Measurements from ENCODE around the gene GCKR. TPM values are rescaled to one million over a fixed set of nuclear protein-coding genes. Genes with fewer than 3 reads are reported as not detected.

GCKR gene
- polyA plus RNA-seq, result 1 to 10 TPM; 2.1 to 3.8 (median 2.5) TPM
- long read RNA-seq, donor 1, result 0 reads
- long read RNA-seq, donor 2, result 0 reads
- long read RNA-seq, donor 3, result 0 reads
- long read RNA-seq, donor 4, result 0 reads
- long read RNA-seq, donor 5, partial matches to known transcripts, result 0 of 1 reads
- long read RNA-seq, donor 5, other reads (novel, unspliced or antisense), result 0 of 1 reads
- long read RNA-seq, donor 6, result 0 reads
- long read RNA-seq, donor 7, result 0 reads
- long read RNA-seq, donor 8, result 0 reads
- long read RNA-seq, donor 9, result 0 reads
- long read RNA-seq, donor 10, result 0 reads

- DNase-seq, result peak; percentile 63 to 69
- Histone ChIP-seq H3K36me3 (ENCODE audit: control insufficient read depth in 3 of 3, insufficient read depth in 2 of 3, low read depth in 1 of 3, low read length in 3 of 3) (no peaks in the 10 kb centered on the region), H3K9me3 (ENCODE audit: control insufficient read depth in 2 of 2, insufficient read depth in 1 of 2, low read depth in 1 of 2, low read length in 1 of 2) (no peaks in the 10 kb centered on the region), H3K27me3 (ENCODE audit: control insufficient read depth in 3 of 3, insufficient read depth in 3 of 3, low read length in 3 of 3) (peaks cover 0 to 41% (median 0%) of the 10 kb centered on the region in 3 donors), H3K27ac (ENCODE audit: low read depth in 1 of 3, low read length in 2 of 3) (no peak within 1 kb of the TSS), H3K4me1 (ENCODE audit: control insufficient read depth in 3 of 3, insufficient read depth in 2 of 3, low read depth in 1 of 3, low read length in 2 of 3) (peaks cover 0 to 20% (median 0%) of the 10 kb centered on the region in 3 donors), H3K4me3 (ENCODE audit: low read depth in 1 of 3, low read length in 3 of 3) (no peak within 1 kb of the TSS)
- 27 to 59% (median 39%) methylated on average over 12 of the region's 12 CpGs for WGBS, 3 donors
- no peak for FAIRE-seq
Observed at GRCh38 chr2:27496357-27497287, at the start of gene GCKR. TSS of gene GCKR (plus strand) at chr2:27496839. CDS start at chr2:27496905, 66 bp downstream.

DNA sequence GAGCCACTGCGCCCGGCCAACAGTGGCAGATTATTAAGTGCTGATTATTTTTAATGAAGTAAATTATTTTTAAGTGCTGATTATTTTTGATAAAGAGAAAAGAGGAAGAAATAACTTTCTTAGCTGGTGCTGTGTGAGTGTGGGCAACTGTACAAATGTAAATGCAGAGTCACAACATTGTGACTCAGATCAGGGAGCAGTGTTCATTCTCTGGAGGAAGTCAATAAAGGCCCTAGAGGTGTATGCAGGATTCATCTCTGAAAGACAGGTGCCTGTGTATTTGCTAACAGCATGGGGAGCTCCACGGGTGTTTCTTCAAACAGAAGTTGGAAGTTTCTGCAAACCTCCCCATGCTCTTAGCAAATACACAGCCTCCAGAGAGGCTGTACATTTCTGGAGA is 48.3 kb upstream of the GCKR start:
- WGBS, 3 donors, result 59 to 89% (median 72%) methylated on average over 3 of the region's 3 CpGs
- H3K9me3 ChIP-seq (ENCODE audit: control insufficient read depth in 2 of 2, insufficient read depth in 1 of 2, low read depth in 1 of 2, low read length in 1 of 2), result no peaks in the 10 kb centered on the region
- peaks cover 0 to 20% (median 0%) of the 10 kb centered on the region in 3 donors for H3K4me1 ChIP-seq (ENCODE audit: control insufficient read depth in 3 of 3, insufficient read depth in 2 of 3, low read depth in 1 of 3, low read length in 2 of 3)
- H3K36me3 ChIP-seq (ENCODE audit: control insufficient read depth in 3 of 3, insufficient read depth in 2 of 3, low read depth in 1 of 3, low read length in 3 of 3), result peaks cover 0 to 44% (median under 1%) of the 10 kb centered on the region in 3 donors
- DNase-seq (no peak), FAIRE-seq (no peak)
- H3K27ac ChIP-seq (ENCODE audit: low read depth in 1 of 3, low read length in 2 of 3), result no peak overlapping the region
- no peaks in the 10 kb centered on the region for H3K27me3 ChIP-seq (ENCODE audit: control insufficient read depth in 3 of 3, insufficient read depth in 3 of 3, low read length in 3 of 3)
- no peak overlapping the region for H3K4me3 ChIP-seq (ENCODE audit: low read depth in 1 of 3, low read length in 3 of 3)

- no peak overlapping the region for H3K4me3 ChIP-seq (ENCODE audit: low read depth in 1 of 3, low read length in 3 of 3)
- WGBS, 3 donors, result 32 to 89% (median 72%) methylated on average over 1 of the region's 1 CpG
Observed at GRCh38 chr2:27451095-27451494, 45.5 kb upstream of the GCKR start.

DNA sequence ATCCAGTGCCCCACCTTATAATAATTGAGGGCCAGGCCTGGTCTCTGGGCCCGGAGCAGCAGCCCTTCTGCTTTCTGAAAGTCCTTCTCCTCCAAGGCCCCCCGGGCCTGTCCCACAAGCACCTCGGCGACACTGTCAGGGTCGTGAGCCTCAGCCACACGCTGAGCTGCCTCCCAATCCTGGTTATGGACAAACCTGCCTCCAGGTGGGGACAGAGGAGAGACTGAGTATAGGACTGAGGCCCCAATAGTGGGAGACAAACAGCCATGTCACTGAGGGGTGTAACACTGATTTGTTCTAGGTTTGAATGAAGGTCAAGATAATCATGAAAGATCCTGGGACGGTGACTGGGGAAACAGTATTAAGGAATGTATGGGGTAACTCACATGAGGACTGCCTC is 42.7 kb upstream of the GCKR start:
- Histone ChIP-seq H3K36me3 (ENCODE audit: control insufficient read depth in 3 of 3, insufficient read depth in 2 of 3, low read depth in 1 of 3, low read length in 3 of 3) (peaks cover 0 to 46% (median 12%) of the 10 kb centered on the region in 3 donors), H3K4me3 (ENCODE audit: low read depth in 1 of 3, low read length in 3 of 3) (no peak overlapping the region), H3K27me3 (ENCODE audit: control insufficient read depth in 3 of 3, insufficient read depth in 3 of 3, low read length in 3 of 3) (no peaks in the 10 kb centered on the region), H3K4me1 (ENCODE audit: control insufficient read depth in 3 of 3, insufficient read depth in 2 of 3, low read depth in 1 of 3, low read length in 2 of 3) (no peaks in the 10 kb centered on the region), H3K27ac (ENCODE audit: low read depth in 1 of 3, low read length in 2 of 3) (no peak overlapping the region), H3K9me3 (ENCODE audit: control insufficient read depth in 2 of 2, insufficient read depth in 1 of 2, low read depth in 1 of 2, low read length in 1 of 2) (no peaks in the 10 kb centered on the region)
- WGBS, 3 donors, result 92 to 96% (median 94%) methylated on average over 7 of the region's 7 CpGs
- FAIRE-seq (no peak), DNase-seq (no peak)

More at GRCh38 chr2:27451095-27451494, 45.5 kb upstream of the GCKR start:
- no peaks in the 10 kb centered on the region for H3K9me3 ChIP-seq (ENCODE audit: control insufficient read depth in 2 of 2, insufficient read depth in 1 of 2, low read depth in 1 of 2, low read length in 1 of 2)
- H3K27me3 ChIP-seq (ENCODE audit: control insufficient read depth in 3 of 3, insufficient read depth in 3 of 3, low read length in 3 of 3), result no peaks in the 10 kb centered on the region
- no peak for FAIRE-seq
- H3K4me1 ChIP-seq (ENCODE audit: control insufficient read depth in 3 of 3, insufficient read depth in 2 of 3, low read depth in 1 of 3, low read length in 2 of 3), result peaks cover 0 to 3% (median 0%) of the 10 kb centered on the region in 3 donors
- DNase-seq, result no peak
- no peak overlapping the region for H3K27ac ChIP-seq (ENCODE audit: low read depth in 1 of 3, low read length in 2 of 3)
- H3K36me3 ChIP-seq (ENCODE audit: control insufficient read depth in 3 of 3, insufficient read depth in 2 of 3, low read depth in 1 of 3, low read length in 3 of 3), result peaks cover 0 to 41% (median 8%) of the 10 kb centered on the region in 3 donors

- no peaks in the 10 kb centered on the region for H3K9me3 ChIP-seq (ENCODE audit: control insufficient read depth in 2 of 2, insufficient read depth in 1 of 2, low read depth in 1 of 2, low read length in 1 of 2)
- FAIRE-seq (no peak), DNase-seq (no peak)
- no peaks in the 10 kb centered on the region for H3K27me3 ChIP-seq (ENCODE audit: control insufficient read depth in 3 of 3, insufficient read depth in 3 of 3, low read length in 3 of 3)
- peaks cover 0 to 38% (median 4%) of the 10 kb centered on the region in 3 donors for H3K36me3 ChIP-seq (ENCODE audit: control insufficient read depth in 3 of 3, insufficient read depth in 2 of 3, low read depth in 1 of 3, low read length in 3 of 3)
- no peak overlapping the region for H3K4me3 ChIP-seq (ENCODE audit: low read depth in 1 of 3, low read length in 3 of 3)
- H3K4me1 ChIP-seq (ENCODE audit: control insufficient read depth in 3 of 3, insufficient read depth in 2 of 3, low read depth in 1 of 3, low read length in 2 of 3), result no peaks in the 10 kb centered on the region
- H3K27ac ChIP-seq (ENCODE audit: low read depth in 1 of 3, low read length in 2 of 3), result no peak overlapping the region
- WGBS, 3 donors, result 81 to 83% (median 82%) methylated on average over 8 of the region's 8 CpGs
Observed at GRCh38 chr2:27461118-27461517, 35.5 kb upstream of the GCKR start.

GRCh38 chr2:27464443-27464842 is 32.2 kb upstream of the GCKR start:
- no peak for FAIRE-seq
- 97 to 99% (median 97%) methylated on average over 7 of the region's 7 CpGs for WGBS, 3 donors

GRCh38 chr2:27471961-27472360 is 24.7 kb upstream of the GCKR start:
- Histone ChIP-seq H3K27ac (ENCODE audit: low read depth in 1 of 3, low read length in 2 of 3) (no peak overlapping the region), H3K27me3 (ENCODE audit: control insufficient read depth in 3 of 3, insufficient read depth in 3 of 3, low read length in 3 of 3) (no peaks in the 10 kb centered on the region), H3K4me1 (ENCODE audit: control insufficient read depth in 3 of 3, insufficient read depth in 2 of 3, low read depth in 1 of 3, low read length in 2 of 3) (no peaks in the 10 kb centered on the region), H3K4me3 (ENCODE audit: low read depth in 1 of 3, low read length in 3 of 3) (no peak overlapping the region), H3K9me3 (ENCODE audit: control insufficient read depth in 2 of 2, insufficient read depth in 1 of 2, low read depth in 1 of 2, low read length in 1 of 2) (no peaks in the 10 kb centered on the region), H3K36me3 (ENCODE audit: control insufficient read depth in 3 of 3, insufficient read depth in 2 of 3, low read depth in 1 of 3, low read length in 3 of 3) (peaks cover 0 to 10% (median 3%) of the 10 kb centered on the region in 3 donors)
- WGBS, 3 donors, result 90 to 94% (median 92%) methylated on average over 5 of the region's 5 CpGs
- FAIRE-seq, result no peak
- no peak for DNase-seq

More at GRCh38 chr2:27464443-27464842, 32.2 kb upstream of the GCKR start:
- no peak overlapping the region for H3K27ac ChIP-seq (ENCODE audit: low read depth in 1 of 3, low read length in 2 of 3)
- H3K4me1 ChIP-seq (ENCODE audit: control insufficient read depth in 3 of 3, insufficient read depth in 2 of 3, low read depth in 1 of 3, low read length in 2 of 3), result no peaks in the 10 kb centered on the region
- H3K4me3 ChIP-seq (ENCODE audit: low read depth in 1 of 3, low read length in 3 of 3), result no peak overlapping the region
- no peak for DNase-seq
- H3K27me3 ChIP-seq (ENCODE audit: control insufficient read depth in 3 of 3, insufficient read depth in 3 of 3, low read length in 3 of 3), result no peaks in the 10 kb centered on the region
- peaks cover 0 to 18% (median 0%) of the 10 kb centered on the region in 3 donors for H3K36me3 ChIP-seq (ENCODE audit: control insufficient read depth in 3 of 3, insufficient read depth in 2 of 3, low read depth in 1 of 3, low read length in 3 of 3)
- no peaks in the 10 kb centered on the region for H3K9me3 ChIP-seq (ENCODE audit: control insufficient read depth in 2 of 2, insufficient read depth in 1 of 2, low read depth in 1 of 2, low read length in 1 of 2)

DNA sequence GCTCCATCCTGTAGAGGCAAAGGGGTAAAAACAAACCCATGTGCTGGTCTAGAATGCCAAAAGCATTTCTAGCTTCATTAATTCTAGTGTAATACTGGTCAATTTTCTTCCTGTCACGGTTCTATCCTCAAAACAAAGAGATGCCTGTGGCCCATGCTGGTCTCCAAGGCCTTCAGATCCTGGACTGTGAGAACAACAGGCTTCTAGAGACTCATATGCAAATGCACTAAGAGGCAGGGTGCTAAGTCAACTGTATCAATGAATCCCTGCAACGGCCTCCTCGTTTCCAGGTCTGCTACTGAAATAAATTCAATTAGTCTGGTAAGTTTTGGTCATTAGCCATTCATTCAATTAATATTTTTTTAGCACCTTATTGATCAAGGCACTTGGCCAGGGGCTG is 11.1 kb upstream of the GCKR start:
- Histone ChIP-seq H3K4me3 (ENCODE audit: low read depth in 1 of 3, low read length in 3 of 3) (no peak overlapping the region), H3K36me3 (ENCODE audit: control insufficient read depth in 3 of 3, insufficient read depth in 2 of 3, low read depth in 1 of 3, low read length in 3 of 3) (peaks cover 0 to 14% (median 0%) of the 10 kb centered on the region in 3 donors), H3K27me3 (ENCODE audit: control insufficient read depth in 3 of 3, insufficient read depth in 3 of 3, low read length in 3 of 3) (no peaks in the 10 kb centered on the region), H3K9me3 (ENCODE audit: control insufficient read depth in 2 of 2, insufficient read depth in 1 of 2, low read depth in 1 of 2, low read length in 1 of 2) (no peaks in the 10 kb centered on the region), H3K4me1 (ENCODE audit: control insufficient read depth in 3 of 3, insufficient read depth in 2 of 3, low read depth in 1 of 3, low read length in 2 of 3) (peaks cover 0 to 7% (median 0%) of the 10 kb centered on the region in 3 donors), H3K27ac (ENCODE audit: low read depth in 1 of 3, low read length in 2 of 3) (no peak overlapping the region)
- no peak for DNase-seq
- 77 to 89% (median 81%) methylated on average over 3 of the region's 3 CpGs for WGBS, 3 donors
- no peak for FAIRE-seq

Measured in small intestine (tissue), 16 donors.